Muscle of arm (tissue), 12 donors: ENCODE measurements around the gene SP140L. TPM values are rescaled to one million over a fixed set of nuclear protein-coding genes. Genes with fewer than 3 reads are reported as not detected.

Experiments used
- polyA plus RNA-seq, 12 donors: library from polyadenylated mRNA; unstranded; fragments of 120-200 nt; gene quantifications; one replicate each; pipeline ENCODE4 v1.2.1, GENCODE V29; 2013; ENCODE audit not compliant: insufficient read length in 12 of 12

SP140L gene
- polyA plus RNA-seq, 12 donors: 3.7 to 12.4 (median 7.1) TPM; not detected in 1

Other genes with a start within 250 kb of the SP140L start
- 10 to 100 TPM in 10 of 12 donors, 1 to 10 TPM in 1, not detected in 1; 9.3 to 41.8 (median 16.1) TPM for gene SP110, start 107.2 kb upstream of the SP140L start, polyA plus RNA-seq
- 1 to 10 TPM in 3 of 12 donors, under 1 TPM in 7, not detected in 2; 0.30 to 2.5 (median 0.79) TPM for gene SP140, start 101.5 kb upstream of the SP140L start, polyA plus RNA-seq
- 10 to 100 TPM in 11 of 12 donors, not detected in 1; 16.3 to 46.5 (median 21.6) TPM for gene SP100, start 89.0 kb downstream of the SP140L start, polyA plus RNA-seq